Measurements from ENCODE around the gene FUT6.

DNA sequence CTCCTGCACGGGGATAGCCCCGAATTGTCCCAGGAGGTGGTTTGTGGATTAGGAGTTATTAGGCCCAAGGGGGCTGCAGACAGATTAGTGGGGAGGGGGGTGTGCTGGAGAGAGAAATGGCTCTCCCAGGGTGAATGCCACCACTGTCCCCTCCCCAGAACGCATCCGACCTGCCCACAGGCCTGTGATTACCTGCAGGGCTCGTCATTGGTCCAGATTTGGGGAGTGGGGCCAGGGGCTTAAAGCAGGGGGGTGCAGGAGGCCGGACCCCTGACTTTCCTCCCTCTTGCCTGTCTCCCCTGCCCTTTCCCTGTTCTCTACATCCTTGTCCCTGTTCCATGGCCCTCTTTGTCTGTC lies 33.4 kb downstream of the FUT6 start:
- TF ChIP-seq, protein P1, sequence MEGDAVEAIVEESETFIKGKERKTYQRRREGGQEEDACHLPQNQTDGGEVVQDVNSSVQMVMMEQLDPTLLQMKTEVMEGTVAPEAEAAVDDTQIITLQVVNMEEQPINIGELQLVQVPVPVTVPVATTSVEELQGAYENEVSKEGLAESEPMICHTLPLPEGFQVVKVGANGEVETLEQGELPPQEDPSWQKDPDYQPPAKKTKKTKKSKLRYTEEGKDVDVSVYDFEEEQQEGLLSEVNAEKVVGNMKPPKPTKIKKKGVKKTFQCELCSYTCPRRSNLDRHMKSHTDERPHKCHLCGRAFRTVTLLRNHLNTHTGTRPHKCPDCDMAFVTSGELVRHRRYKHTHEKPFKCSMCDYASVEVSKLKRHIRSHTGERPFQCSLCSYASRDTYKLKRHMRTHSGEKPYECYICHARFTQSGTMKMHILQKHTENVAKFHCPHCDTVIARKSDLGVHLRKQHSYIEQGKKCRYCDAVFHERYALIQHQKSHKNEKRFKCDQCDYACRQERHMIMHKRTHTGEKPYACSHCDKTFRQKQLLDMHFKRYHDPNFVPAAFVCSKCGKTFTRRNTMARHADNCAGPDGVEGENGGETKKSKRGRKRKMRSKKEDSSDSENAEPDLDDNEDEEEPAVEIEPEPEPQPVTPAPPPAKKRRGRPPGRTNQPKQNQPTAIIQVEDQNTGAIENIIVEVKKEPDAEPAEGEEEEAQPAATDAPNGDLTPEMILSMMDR (IDR thresholded peaks at IDR 0.05; ENCODE audit: low read depth, low read length): no peak
- no peak for TF ChIP-seq EZH2phosphoT487 (IDR thresholded peaks at IDR 0.05; ENCODE audit: low read depth)
